Endometrial microvascular endothelial cells (primary cell): ENCODE results near the gene CIAO1. TPM values are rescaled to one million over a fixed set of nuclear protein-coding genes. Genes with fewer than 3 reads are reported as not detected.
"Not testable (repeated sequence)": the region's sequence is repeated elsewhere in the genome, so short reads cannot be mapped to it uniquely, and the experiment has no call there.

Experiments
- in situ Hi-C: cut with HindIII; loops from 2 replicates; pipeline ENCODE4 v1.10.0; 2017; ENCODE audit warnings: low sequenced_read_pairs, low pct_unique_long_range_greater_than_20kb; ENCODE audit errors: inconsistent ontology term
- total RNA-seq: library from RNA; depleted of rRNA; stranded (reverse); fragments of >200 nt; gene quantifications from one replicate; pipeline ENCODE4 v1.2.3, GENCODE V29; 2015; ENCODE audit errors: inconsistent ontology term

The CIAO1 gene
- total RNA-seq, 1 donor from 2014 or later: 115 TPM

- in situ Hi-C loops: no loop called here
Observed at GRCh38 chr2:96247896-96248295, 18.1 kb upstream of the CIAO1 start.

GRCh38 chr2:96248624-96249023, 17.4 kb upstream of the CIAO1 start:
- in situ Hi-C loops: no loop called here

GRCh38 chr2:96249654-96250053, 16.4 kb upstream of the CIAO1 start:
- in situ Hi-C loops: no loop called here

- in situ Hi-C loops: no loop called here
Observed at GRCh38 chr2:96250188-96250587, 15.8 kb upstream of the CIAO1 start.

GRCh38 chr2:96251721-96252292, 14.2 kb upstream of the CIAO1 start:
- in situ Hi-C loops: no loop called here

GRCh38 chr2:96252526-96252925, 13.5 kb upstream of the CIAO1 start:
- in situ Hi-C loops: no loop called here

- in situ Hi-C loops: no loop called here
Observed at GRCh38 chr2:96253006-96253405, 13.0 kb upstream of the CIAO1 start.

GRCh38 chr2:96254571-96254970, 11.5 kb upstream of the CIAO1 start:
- in situ Hi-C loops: no loop called here

GRCh38 chr2:96256611-96257113, 9.4 kb upstream of the CIAO1 start:
- in situ Hi-C loops: no loop called here

GRCh38 chr2:96257744-96258143, 8.3 kb upstream of the CIAO1 start:
- in situ Hi-C loops: not testable (repeated sequence)

- in situ Hi-C loops: no loop called here
Observed at GRCh38 chr2:96258166-96259022, 7.6 kb upstream of the CIAO1 start.

GRCh38 chr2:96259497-96259921, 6.5 kb upstream of the CIAO1 start:
- in situ Hi-C loops: no loop called here

- in situ Hi-C loops: no loop called here
Observed at GRCh38 chr2:96260387-96261260, 5.4 kb upstream of the CIAO1 start.

- in situ Hi-C loops: no loop called here
Observed at GRCh38 chr2:96261328-96262003, 4.6 kb upstream of the CIAO1 start.

GRCh38 chr2:96262306-96262705, 3.7 kb upstream of the CIAO1 start:
- in situ Hi-C loops: no loop called here

- in situ Hi-C loops: no loop called here
Observed at GRCh38 chr2:96264086-96264485, 1.9 kb upstream of the CIAO1 start.

GRCh38 chr2:96264656-96265348, 1.2 kb upstream of the CIAO1 start:
- in situ Hi-C loops: no loop called here

GRCh38 chr2:96265349-96265839, 631 bp upstream of the CIAO1 start:
- in situ Hi-C loops: no loop called here
